ENCODE results near the gene MYOCD. TPM values are rescaled to one million over a fixed set of nuclear protein-coding genes. Genes with fewer than 3 reads are reported as not detected.

The MYOCD gene
- total RNA-seq, 4 donors from 2014 or later: 0.34 to 2.8 (median 0.78) TPM

- peak in 1 of 2 donors; percentile 67 for DNase-seq (ENCODE audit: low spot score in 2 of 2)
- Histone ChIP-seq H3K36me3 (no peaks in the 10 kb centered on the region), H3K27ac (no peak overlapping the region), H3K9me3 (no peaks in the 10 kb centered on the region), H3K4me1 (peaks cover 11% of the 10 kb centered on the region), H3K27me3 (no peaks in the 10 kb centered on the region), H3K4me3 (no peak overlapping the region)
- WGBS: 14% methylated on average over 5 of the region's 10 CpGs
- TF ChIP-seq POLR2AphosphoS5 (IDR thresholded peaks at IDR 0.05): no peak
- no peak for TF ChIP-seq POLR2A (IDR thresholded peaks at IDR 0.05)
- TF ChIP-seq, protein P1, sequence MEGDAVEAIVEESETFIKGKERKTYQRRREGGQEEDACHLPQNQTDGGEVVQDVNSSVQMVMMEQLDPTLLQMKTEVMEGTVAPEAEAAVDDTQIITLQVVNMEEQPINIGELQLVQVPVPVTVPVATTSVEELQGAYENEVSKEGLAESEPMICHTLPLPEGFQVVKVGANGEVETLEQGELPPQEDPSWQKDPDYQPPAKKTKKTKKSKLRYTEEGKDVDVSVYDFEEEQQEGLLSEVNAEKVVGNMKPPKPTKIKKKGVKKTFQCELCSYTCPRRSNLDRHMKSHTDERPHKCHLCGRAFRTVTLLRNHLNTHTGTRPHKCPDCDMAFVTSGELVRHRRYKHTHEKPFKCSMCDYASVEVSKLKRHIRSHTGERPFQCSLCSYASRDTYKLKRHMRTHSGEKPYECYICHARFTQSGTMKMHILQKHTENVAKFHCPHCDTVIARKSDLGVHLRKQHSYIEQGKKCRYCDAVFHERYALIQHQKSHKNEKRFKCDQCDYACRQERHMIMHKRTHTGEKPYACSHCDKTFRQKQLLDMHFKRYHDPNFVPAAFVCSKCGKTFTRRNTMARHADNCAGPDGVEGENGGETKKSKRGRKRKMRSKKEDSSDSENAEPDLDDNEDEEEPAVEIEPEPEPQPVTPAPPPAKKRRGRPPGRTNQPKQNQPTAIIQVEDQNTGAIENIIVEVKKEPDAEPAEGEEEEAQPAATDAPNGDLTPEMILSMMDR (IDR thresholded peaks at IDR 0.05): no peak
- TF ChIP-seq EP300 (IDR thresholded peaks at IDR 0.05): no peak
Observed at GRCh38 chr17:12730931-12731521, 65.3 kb downstream of the MYOCD start.

DNA sequence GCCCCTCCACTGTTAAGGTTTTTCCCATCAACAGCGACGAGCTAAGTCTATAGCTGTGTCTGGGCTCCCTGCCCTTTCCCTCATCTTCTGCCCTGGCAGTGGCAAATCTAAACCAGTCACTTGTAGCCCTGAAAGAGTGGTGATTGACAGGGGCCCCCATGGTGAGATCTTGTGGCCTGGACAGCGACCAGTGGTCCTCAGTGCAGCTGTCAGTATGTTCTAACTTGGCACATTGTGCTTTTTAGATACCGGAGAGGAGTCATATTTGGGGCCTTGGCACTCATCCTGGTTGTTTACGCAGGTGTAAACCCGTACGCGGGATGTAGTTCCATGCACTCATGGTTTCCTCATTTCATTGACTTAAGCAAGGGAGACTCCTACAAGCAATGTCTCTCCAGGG lies 66.1 kb downstream of the MYOCD start:
- H3K27ac ChIP-seq: no peak overlapping the region
- no peak for DNase-seq (ENCODE audit: low spot score in 2 of 2)
- TF ChIP-seq, protein P1 (IDR thresholded peaks at IDR 0.05): no peak
- TF ChIP-seq POLR2AphosphoS5 (IDR thresholded peaks at IDR 0.05) (no peak), EP300 (IDR thresholded peaks at IDR 0.05) (no peak), POLR2A (IDR thresholded peaks at IDR 0.05) (no peak)
- H3K27me3 ChIP-seq: no peaks in the 10 kb centered on the region
- no peak overlapping the region for H3K4me3 ChIP-seq
- peaks cover 11% of the 10 kb centered on the region for H3K4me1 ChIP-seq
- 89% methylated on average over 8 of the region's 8 CpGs for WGBS
- no peaks in the 10 kb centered on the region for H3K9me3 ChIP-seq
- no peaks in the 10 kb centered on the region for H3K36me3 ChIP-seq

GRCh38 chr17:12732366-12732765 lies 66.7 kb downstream of the MYOCD start:
- 88% methylated on average over 8 of the region's 8 CpGs for WGBS
- TF ChIP-seq EP300 (IDR thresholded peaks at IDR 0.05): no peak
- no peak for TF ChIP-seq POLR2A (IDR thresholded peaks at IDR 0.05)
- TF ChIP-seq, protein P1 (IDR thresholded peaks at IDR 0.05): no peak
- no peak for TF ChIP-seq POLR2AphosphoS5 (IDR thresholded peaks at IDR 0.05)

DNA sequence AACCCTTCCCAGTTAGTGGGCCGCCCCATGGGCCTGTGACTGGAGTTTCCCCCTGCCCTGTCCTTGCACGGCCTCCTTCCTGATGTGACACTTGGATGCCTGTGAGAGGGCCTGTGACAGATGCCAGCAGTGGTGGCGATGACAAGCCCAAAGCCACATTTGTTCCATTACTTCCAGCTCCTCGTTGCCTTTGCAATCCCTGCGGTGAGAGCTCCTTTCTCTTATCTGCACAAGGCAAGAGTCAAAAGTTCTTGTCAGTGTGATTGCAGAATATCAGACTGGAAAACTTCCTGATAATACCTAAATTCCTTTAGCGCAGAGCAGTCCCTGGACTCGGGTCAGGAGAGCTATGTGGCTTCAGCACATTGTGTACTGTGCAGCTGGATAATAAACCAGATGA lies 69.2 kb downstream of the MYOCD start:
- DNase-seq (ENCODE audit: low spot score in 2 of 2): no peak
- 83% methylated on average over 7 of the region's 7 CpGs for WGBS
- TF ChIP-seq POLR2AphosphoS5 (IDR thresholded peaks at IDR 0.05) (no peak), EP300 (IDR thresholded peaks at IDR 0.05) (no peak)
- TF ChIP-seq, protein P1 (IDR thresholded peaks at IDR 0.05): no peak

More at GRCh38 chr17:12732366-12732765, 66.7 kb downstream of the MYOCD start:
- DNase-seq (ENCODE audit: low spot score in 2 of 2): no peak
- Histone ChIP-seq H3K4me3 (no peak overlapping the region), H3K27me3 (no peaks in the 10 kb centered on the region), H3K36me3 (no peaks in the 10 kb centered on the region), H3K27ac (no peak overlapping the region), H3K4me1 (peaks cover 11% of the 10 kb centered on the region), H3K9me3 (no peaks in the 10 kb centered on the region)

DNA sequence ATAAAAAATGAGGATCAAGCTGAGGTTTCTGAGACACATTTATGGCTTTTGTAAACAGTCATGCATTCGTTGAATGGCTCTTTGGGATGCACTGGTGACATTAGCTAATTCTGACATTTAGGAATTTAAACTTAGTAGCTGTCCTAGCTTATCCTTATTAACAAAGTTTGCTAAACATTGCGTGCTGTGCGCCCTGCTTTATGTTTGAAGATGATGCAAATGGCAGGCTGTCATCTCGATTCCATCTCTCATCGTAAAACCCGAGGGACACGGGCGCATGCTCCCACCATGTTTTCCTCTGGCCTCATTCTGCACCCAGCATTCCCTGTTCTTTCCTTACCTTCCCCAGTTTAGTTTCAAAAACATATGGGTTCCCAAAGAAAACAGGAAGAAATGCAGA lies 69.8 kb downstream of the MYOCD start:
- DNase-seq (ENCODE audit: low spot score in 2 of 2): no peak
- H3K36me3 ChIP-seq: no peaks in the 10 kb centered on the region
- peaks cover 15% of the 10 kb centered on the region for H3K4me1 ChIP-seq
- TF ChIP-seq, protein P1 (IDR thresholded peaks at IDR 0.05): no peak
- no peak for TF ChIP-seq EP300 (IDR thresholded peaks at IDR 0.05)
- TF ChIP-seq POLR2AphosphoS5 (IDR thresholded peaks at IDR 0.05): no peak
- no peak for TF ChIP-seq POLR2A (IDR thresholded peaks at IDR 0.05)
- WGBS: 92% methylated on average over 8 of the region's 8 CpGs
- H3K27ac ChIP-seq: no peak overlapping the region
- H3K9me3 ChIP-seq: no peaks in the 10 kb centered on the region
- no peak overlapping the region for H3K4me3 ChIP-seq
- peaks cover 7% of the 10 kb centered on the region for H3K27me3 ChIP-seq

More for the DNA sequence above, 69.2 kb downstream of the MYOCD start:
- H3K4me1 ChIP-seq: peaks cover 15% of the 10 kb centered on the region
- no peaks in the 10 kb centered on the region for H3K9me3 ChIP-seq
- no peaks in the 10 kb centered on the region for H3K36me3 ChIP-seq
- no peak overlapping the region for H3K4me3 ChIP-seq
- H3K27me3 ChIP-seq: peaks cover 5% of the 10 kb centered on the region
- no peak overlapping the region for H3K27ac ChIP-seq

Data from suprapubic skin (tissue), 4 donors.